Lower leg skin (tissue), 4 donors: ENCODE measurements around the gene PPP1R2B. TPM values are rescaled to one million over a fixed set of nuclear protein-coding genes. Genes with fewer than 3 reads are reported as not detected.

Experiments used
- DNase-seq, 2 donors: peaks; one replicate each; pipeline ENCODE4 v3.0.0-alpha.2; 2019; ENCODE audit warnings: low spot score in 2 of 2
- H3K4me3 ChIP-seq: fragments of 200-600 bp; sonication (generic); 2 replicates; pipeline ENCODE4 v1.5.1; 2017; ENCODE audit warnings: mild to moderate bottlenecking, low read depth; ENCODE audit not compliant: poor library complexity, severe bottlenecking
- POLR2A ChIP-seq, 2 donors: fragments of 450-650 bp; IDR thresholded peaks; one replicate each; pipeline ENCODE4 v1.6.1; 2016 to 2017; ENCODE audit warnings: antibody characterized with exemption in 2 of 2, mild to moderate bottlenecking in 1 of 2, moderate library complexity in 1 of 2
- WGBS, 2 donors: methylation state at CpG; one replicate each; pipeline ENCODE4 v1.1.5; 2018; 5-methylcytosine and 5-hydroxymethylcytosine counted together
- intact Hi-C: fragments of 100-400 bp; cut with DNase I; formaldehyde crosslinking; loops from one replicate; pipeline ENCODE4 v1.15.0; 2023; ENCODE audit warnings: low total_unique reads
- total RNA-seq, 4 donors: library from RNA; depleted of rRNA; stranded (reverse); fragments of >200 nt; gene quantifications; one replicate each; pipeline ENCODE4 v1.1.0, GENCODE V29; 2016
- TF ChIP-seq, protein P1 (sequence below), 3 donors: fragments of 450-650 bp; IDR thresholded peaks; one replicate each; pipeline ENCODE4 v1.5.1; 2016; ENCODE audit warnings: antibody characterized with exemption in 3 of 3, mild to moderate bottlenecking in 3 of 3, moderate library complexity in 2 of 3

PPP1R2B gene
- total RNA-seq, 4 donors from 2014 or later: not detected

DNA sequence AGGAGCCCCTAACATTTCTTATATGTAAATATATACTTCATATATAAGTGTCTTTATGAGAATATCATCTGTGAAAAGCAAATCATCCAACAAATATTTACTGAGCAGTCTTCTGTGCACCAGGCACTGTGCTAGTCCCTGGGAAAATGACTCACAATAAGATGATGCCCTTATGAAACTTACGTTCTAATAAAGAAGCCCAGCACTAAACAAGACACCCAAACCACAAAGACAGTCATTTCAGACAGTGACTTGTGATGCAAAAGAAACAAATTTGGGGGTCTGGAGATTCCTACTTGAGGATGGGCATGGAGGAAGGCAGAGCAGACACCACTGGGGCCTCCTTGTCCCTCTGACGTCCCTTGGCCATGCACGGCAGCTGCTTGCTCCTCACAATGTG lies 30.6 kb upstream of the PPP1R2B start:
- DNase-seq: no peak
- WGBS, 2 donors: 86 to 87% methylated on average over 3 of the region's 3 CpGs
- intact Hi-C loops: no loop called here
- no peak for TF ChIP-seq POLR2A (IDR thresholded peaks at IDR 0.05)
- TF ChIP-seq, protein P1, sequence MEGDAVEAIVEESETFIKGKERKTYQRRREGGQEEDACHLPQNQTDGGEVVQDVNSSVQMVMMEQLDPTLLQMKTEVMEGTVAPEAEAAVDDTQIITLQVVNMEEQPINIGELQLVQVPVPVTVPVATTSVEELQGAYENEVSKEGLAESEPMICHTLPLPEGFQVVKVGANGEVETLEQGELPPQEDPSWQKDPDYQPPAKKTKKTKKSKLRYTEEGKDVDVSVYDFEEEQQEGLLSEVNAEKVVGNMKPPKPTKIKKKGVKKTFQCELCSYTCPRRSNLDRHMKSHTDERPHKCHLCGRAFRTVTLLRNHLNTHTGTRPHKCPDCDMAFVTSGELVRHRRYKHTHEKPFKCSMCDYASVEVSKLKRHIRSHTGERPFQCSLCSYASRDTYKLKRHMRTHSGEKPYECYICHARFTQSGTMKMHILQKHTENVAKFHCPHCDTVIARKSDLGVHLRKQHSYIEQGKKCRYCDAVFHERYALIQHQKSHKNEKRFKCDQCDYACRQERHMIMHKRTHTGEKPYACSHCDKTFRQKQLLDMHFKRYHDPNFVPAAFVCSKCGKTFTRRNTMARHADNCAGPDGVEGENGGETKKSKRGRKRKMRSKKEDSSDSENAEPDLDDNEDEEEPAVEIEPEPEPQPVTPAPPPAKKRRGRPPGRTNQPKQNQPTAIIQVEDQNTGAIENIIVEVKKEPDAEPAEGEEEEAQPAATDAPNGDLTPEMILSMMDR (IDR thresholded peaks at IDR 0.05): no peak
- H3K4me3 ChIP-seq: no peak overlapping the region

GRCh38 chr5:156819967-156820581 lies 30.0 kb upstream of the PPP1R2B start:
- no peak for DNase-seq
- 86 to 89% methylated on average over 7 of the region's 7 CpGs for WGBS, 2 donors
- intact Hi-C loops: no loop called here
- H3K4me3 ChIP-seq: no peak overlapping the region
- no peak for TF ChIP-seq POLR2A (IDR thresholded peaks at IDR 0.05)

- no peak for TF ChIP-seq POLR2A (IDR thresholded peaks at IDR 0.05)
- TF ChIP-seq, protein P1 (IDR thresholded peaks at IDR 0.05): no peak
- no peak overlapping the region for H3K4me3 ChIP-seq
- DNase-seq: no peak
- WGBS, 2 donors: 86 to 93% methylated on average over 4 of the region's 4 CpGs
- intact Hi-C loops: no loop called here
These were observed 25.9 kb upstream of the PPP1R2B start for GRCh38 chr5:156824241-156824640.

- intact Hi-C loops: no loop called here
These were observed 25.3 kb upstream of the PPP1R2B start for GRCh38 chr5:156824800-156825199.

GRCh38 chr5:156825688-156826087 lies 24.4 kb upstream of the PPP1R2B start:
- intact Hi-C loops: no loop called here
- no peak for TF ChIP-seq POLR2A (IDR thresholded peaks at IDR 0.05)
- TF ChIP-seq, protein P1 (IDR thresholded peaks at IDR 0.05): no peak
- 69 to 71% methylated on average over 3 of the region's 3 CpGs for WGBS, 2 donors

More at GRCh38 chr5:156824800-156825199, 25.3 kb upstream of the PPP1R2B start:
- 19 to 23% methylated on average over 2 of the region's 2 CpGs for WGBS, 2 donors
- TF ChIP-seq, protein P1 (IDR thresholded peaks at IDR 0.05): no peak
- no peak for TF ChIP-seq POLR2A (IDR thresholded peaks at IDR 0.05)
- no peak for DNase-seq
- H3K4me3 ChIP-seq: no peak overlapping the region

GRCh38 chr5:156826150-156826549 lies 23.9 kb upstream of the PPP1R2B start:
- TF ChIP-seq POLR2A (IDR thresholded peaks at IDR 0.05): no peak
- TF ChIP-seq, protein P1 (IDR thresholded peaks at IDR 0.05): no peak
- no peak overlapping the region for H3K4me3 ChIP-seq
- intact Hi-C loops: no loop called here
- WGBS, 2 donors: 72 to 75% methylated on average over 4 of the region's 4 CpGs
- DNase-seq: no peak

More at GRCh38 chr5:156825688-156826087, 24.4 kb upstream of the PPP1R2B start:
- H3K4me3 ChIP-seq: no peak overlapping the region
- DNase-seq: no peak
